Gastrocnemius medialis (tissue), 4 donors: ENCODE measurements around the gene ERC2. TPM values are rescaled to one million over a fixed set of nuclear protein-coding genes. Genes with fewer than 3 reads are reported as not detected.

ENCODE experiments used
- ATAC-seq, 2 donors: fragments of 150-250 bp; one replicate each; pipeline ENCODE4 v1.9.1; 2016
- DNase-seq, 2 donors: peaks; one replicate each; pipeline ENCODE4 v3.0.0-alpha.2; 2019
- H3K27ac ChIP-seq, 4 donors: fragments of 200-600 bp; sonication (generic); 1 replicate in 1 of 4; 2 replicates in 3 of 4; pipeline ENCODE4 v1.5.1; 2016 to 2018; ENCODE audit warnings: mild to moderate bottlenecking in 2 of 4, moderate library complexity in 1 of 4
- H3K27me3 ChIP-seq, 3 donors: fragments of 200-600 bp; sonication (generic) in 2 of 3; 1 replicate in 1 of 3; 2 replicates in 2 of 3; pipeline versions ENCODE4 v1.5.1 to v1.6.0; 2016 to 2019; ENCODE audit warnings: mild to moderate bottlenecking in 1 of 3, moderate library complexity in 1 of 3
- H3K36me3 ChIP-seq, 2 donors: fragments of 200-600 bp; sonication (generic) in 1 of 2; one replicate each; pipeline ENCODE4 v1.5.1; 2017 to 2018
- H3K4me1 ChIP-seq, 2 donors: fragments of 200-600 bp; sonication (generic) in 1 of 2; one replicate each; pipeline ENCODE4 v1.5.1; 2016 to 2017; ENCODE audit warnings: mild to moderate bottlenecking in 2 of 2
- H3K4me3 ChIP-seq, 4 donors: fragments of 200-600 bp; sonication (generic) in 3 of 4; 1 replicate in 1 of 4; 2 replicates in 3 of 4; pipeline ENCODE4 v1.5.1; 2016 to 2019; ENCODE audit warnings: mild to moderate bottlenecking in 2 of 4
- H3K9me3 ChIP-seq, 3 donors: fragments of 200-600 bp; sonication (generic) in 2 of 3; 1 replicate in 1 of 3; 2 replicates in 2 of 3; pipeline ENCODE4 v1.5.1; 2016 to 2019
- CTCF ChIP-seq, 5 experiments: fragments of 450-650 bp in 3 of 5; fragments of 200-600 bp in 2 of 5; sonication (generic) in 2 of 5; IDR thresholded peaks in 4 of 5; conservative IDR thresholded peaks in 1 of 5; 1 replicate in 4 of 5; 2 replicates in 1 of 5; pipeline ENCODE4 v1.5.1; 2016 to 2019; ENCODE audit warnings: antibody characterized with exemption in 5 of 5, mild to moderate bottlenecking in 3 of 5, moderate library complexity in 3 of 5
- POLR2A ChIP-seq, 2 donors: fragments of 450-650 bp; IDR thresholded peaks; one replicate each; pipeline ENCODE4 v1.6.1; 2017; ENCODE audit warnings: antibody characterized with exemption in 2 of 2, mild to moderate bottlenecking in 2 of 2, moderate library complexity in 2 of 2
- in situ Hi-C, 4 donors: fragments of 200-750 bp; cut with MboI; loops; one replicate each; pipeline versions ENCODE4 v1.15.0 to v1.8.0; 2017; ENCODE audit warnings: low sequenced_read_pairs in 4 of 4
- intact Hi-C: fragments of 100-400 bp; cut with DNase I; formaldehyde crosslinking; loops from one replicate; pipeline ENCODE4 v1.15.1; 2023; ENCODE audit warnings: low total_unique reads
- total RNA-seq, 4 donors: library from RNA; depleted of rRNA; stranded (reverse); fragments of >200 nt; gene quantifications; one replicate each; pipeline versions ENCODE4 v1.1.0 to v1.2.3, GENCODE V29; 2016

Gene ERC2
- total RNA-seq, 4 donors from 2014 or later: not detected

- in situ Hi-C loops: no loop called here
- peaks cover 0 to 10% of the 10 kb centered on the region in 2 donors for H3K4me1 ChIP-seq
- no peaks in the 10 kb centered on the region for H3K27me3 ChIP-seq
- H3K9me3 ChIP-seq: no peaks in the 10 kb centered on the region
- no peak overlapping the region for H3K4me3 ChIP-seq
- TF ChIP-seq POLR2A (IDR thresholded peaks at IDR 0.05): no peak
- no peak for TF ChIP-seq CTCF (IDR thresholded peaks at IDR 0.05 in 4 of 5, conservative IDR thresholded peaks at IDR 0.05 in 1 of 5)
- no peak for DNase-seq
- H3K36me3 ChIP-seq: no peaks in the 10 kb centered on the region
- intact Hi-C loops: no loop called here
- ATAC-seq: no peak
- no peak overlapping the region for H3K27ac ChIP-seq
Observed at GRCh38 chr3:55682461-55682860, 785.8 kb downstream of the ERC2 start.

GRCh38 chr3:55678546-55679216, 789.6 kb downstream of the ERC2 start:
- in situ Hi-C loops: no loop called here
- no peak overlapping the region for H3K4me3 ChIP-seq
- no peaks in the 10 kb centered on the region for H3K27me3 ChIP-seq
- ATAC-seq (peak; percentile 55 to 61), DNase-seq (peak; percentile 25 to 60)
- H3K9me3 ChIP-seq: no peaks in the 10 kb centered on the region
- peaks cover 0 to 10% of the 10 kb centered on the region in 2 donors for H3K4me1 ChIP-seq
- intact Hi-C loops: no loop called here
- H3K36me3 ChIP-seq: no peaks in the 10 kb centered on the region
- H3K27ac ChIP-seq: no peak overlapping the region
- no peak for TF ChIP-seq POLR2A (IDR thresholded peaks at IDR 0.05)
- TF ChIP-seq CTCF (IDR thresholded peaks at IDR 0.05 in 4 of 5, conservative IDR thresholded peaks at IDR 0.05 in 1 of 5): no peak

GRCh38 chr3:55676643-55677042, 791.6 kb downstream of the ERC2 start:
- in situ Hi-C loops: no loop called here
- intact Hi-C loops: no loop called here
- no peak for TF ChIP-seq POLR2A (IDR thresholded peaks at IDR 0.05)
- TF ChIP-seq CTCF (IDR thresholded peaks at IDR 0.05 in 4 of 5, conservative IDR thresholded peaks at IDR 0.05 in 1 of 5): no peak

GRCh38 chr3:55675478-55675877, 792.8 kb downstream of the ERC2 start:
- no peaks in the 10 kb centered on the region for H3K9me3 ChIP-seq
- H3K27me3 ChIP-seq: no peaks in the 10 kb centered on the region
- no peak overlapping the region for H3K4me3 ChIP-seq
- no peak for TF ChIP-seq POLR2A (IDR thresholded peaks at IDR 0.05)
- no peak for TF ChIP-seq CTCF (IDR thresholded peaks at IDR 0.05 in 4 of 5, conservative IDR thresholded peaks at IDR 0.05 in 1 of 5)
- DNase-seq (no peak), ATAC-seq (no peak)
- in situ Hi-C loops (no loop called here), intact Hi-C loops (no loop called here)
- H3K36me3 ChIP-seq: no peaks in the 10 kb centered on the region
- H3K4me1 ChIP-seq: peaks cover 0 to 10% of the 10 kb centered on the region in 2 donors
- no peak overlapping the region for H3K27ac ChIP-seq

More at GRCh38 chr3:55676643-55677042, 791.6 kb downstream of the ERC2 start:
- peak in 1 of 2 donors; percentile 43 for DNase-seq
- Histone ChIP-seq H3K27me3 (no peaks in the 10 kb centered on the region), H3K4me1 (peaks cover 0 to 10% of the 10 kb centered on the region in 2 donors), H3K4me3 (no peak overlapping the region), H3K36me3 (no peaks in the 10 kb centered on the region), H3K9me3 (no peaks in the 10 kb centered on the region), H3K27ac (no peak overlapping the region)
- peak in 1 of 2 donors; percentile 32 for ATAC-seq
